ENCODE data around the gene TMCC1. TPM values are rescaled to one million over a fixed set of nuclear protein-coding genes. Genes with fewer than 3 reads are reported as not detected.

The TMCC1 gene
- total RNA-seq, 1 donor from 2014 or later, result 11.5 TPM

DNA sequence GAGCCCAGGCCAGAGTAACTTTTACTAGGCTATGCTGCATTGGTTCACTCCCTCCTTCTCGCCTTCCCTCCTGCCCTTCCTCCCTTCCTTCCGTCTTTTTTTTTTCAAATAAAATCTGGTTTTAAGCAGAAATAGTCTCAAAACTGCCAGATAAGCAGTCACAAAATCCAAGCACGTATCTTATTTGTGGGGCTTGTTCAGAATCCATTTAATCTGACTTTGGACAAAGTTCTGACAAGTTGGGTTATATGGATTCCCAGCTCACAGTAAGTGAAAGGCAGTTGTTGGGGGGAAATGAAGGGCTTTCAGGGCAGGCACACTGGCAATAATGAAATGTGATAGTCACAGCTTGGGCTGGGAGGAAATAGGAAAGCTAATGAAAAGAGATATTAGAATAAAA lies 255.0 kb downstream of the TMCC1 start:
- no peak for DNase-seq (ENCODE audit: low spot score in 2 of 2)
- intact Hi-C loops (cut with DNase I), result no loop called here
- no peak overlapping the region for H3K27ac ChIP-seq

DNA sequence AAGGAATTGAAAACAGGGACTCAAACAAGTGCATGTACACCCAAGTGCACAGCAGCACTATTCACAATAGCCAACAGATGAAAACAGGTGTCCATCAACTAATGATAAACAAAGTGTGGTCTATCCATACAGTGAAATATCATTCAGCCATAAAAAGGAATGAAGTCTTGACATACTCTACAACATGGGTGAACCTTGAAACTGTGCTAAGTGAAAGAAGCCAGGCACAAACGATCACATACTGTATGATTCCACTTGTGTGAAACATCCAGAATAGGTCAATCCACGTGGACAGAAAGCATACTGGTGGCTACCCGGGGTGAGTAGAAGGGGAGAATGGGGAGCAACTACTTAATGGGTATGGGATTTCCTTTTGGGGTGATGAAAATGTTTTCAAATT lies 257.4 kb downstream of the TMCC1 start:
- Histone ChIP-seq H3K4me1 (no peaks in the 10 kb centered on the region), H3K4me3 (no peak overlapping the region), H3K36me3 (no peaks in the 10 kb centered on the region), H3K27ac (no peak overlapping the region), H3K27me3 (no peaks in the 10 kb centered on the region), H3K9me3 (no peaks in the 10 kb centered on the region)
- no peak for DNase-seq (ENCODE audit: low spot score in 2 of 2)
- TF ChIP-seq, protein P1, sequence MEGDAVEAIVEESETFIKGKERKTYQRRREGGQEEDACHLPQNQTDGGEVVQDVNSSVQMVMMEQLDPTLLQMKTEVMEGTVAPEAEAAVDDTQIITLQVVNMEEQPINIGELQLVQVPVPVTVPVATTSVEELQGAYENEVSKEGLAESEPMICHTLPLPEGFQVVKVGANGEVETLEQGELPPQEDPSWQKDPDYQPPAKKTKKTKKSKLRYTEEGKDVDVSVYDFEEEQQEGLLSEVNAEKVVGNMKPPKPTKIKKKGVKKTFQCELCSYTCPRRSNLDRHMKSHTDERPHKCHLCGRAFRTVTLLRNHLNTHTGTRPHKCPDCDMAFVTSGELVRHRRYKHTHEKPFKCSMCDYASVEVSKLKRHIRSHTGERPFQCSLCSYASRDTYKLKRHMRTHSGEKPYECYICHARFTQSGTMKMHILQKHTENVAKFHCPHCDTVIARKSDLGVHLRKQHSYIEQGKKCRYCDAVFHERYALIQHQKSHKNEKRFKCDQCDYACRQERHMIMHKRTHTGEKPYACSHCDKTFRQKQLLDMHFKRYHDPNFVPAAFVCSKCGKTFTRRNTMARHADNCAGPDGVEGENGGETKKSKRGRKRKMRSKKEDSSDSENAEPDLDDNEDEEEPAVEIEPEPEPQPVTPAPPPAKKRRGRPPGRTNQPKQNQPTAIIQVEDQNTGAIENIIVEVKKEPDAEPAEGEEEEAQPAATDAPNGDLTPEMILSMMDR (IDR thresholded peaks at IDR 0.05), result no peak
- intact Hi-C loops (cut with DNase I), result no loop called here

More for the DNA sequence above, 255.0 kb downstream of the TMCC1 start:
- Histone ChIP-seq H3K36me3 (no peaks in the 10 kb centered on the region), H3K9me3 (no peaks in the 10 kb centered on the region), H3K4me3 (no peak overlapping the region), H3K27me3 (no peaks in the 10 kb centered on the region), H3K4me1 (no peaks in the 10 kb centered on the region)
- TF ChIP-seq, protein P1 (IDR thresholded peaks at IDR 0.05), result no peak

DNA sequence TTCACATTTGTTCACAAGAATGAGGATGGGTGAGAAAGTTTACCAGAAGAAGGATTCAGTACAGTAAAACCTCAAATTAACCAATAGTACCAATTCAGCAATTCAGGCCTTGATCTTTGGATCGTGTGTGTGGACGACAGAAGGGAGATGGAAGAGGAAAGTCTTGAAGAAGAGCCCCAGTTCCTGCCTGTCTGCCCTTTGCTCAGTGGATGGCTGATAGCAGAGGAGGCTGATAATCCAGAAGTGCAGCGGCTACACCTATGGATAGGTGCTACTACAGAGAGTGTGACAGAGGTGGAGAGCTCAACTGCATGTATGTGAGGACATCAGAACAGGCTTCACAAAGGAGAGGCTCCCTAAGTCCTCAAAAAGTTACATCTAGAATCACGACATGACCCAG lies 257.9 kb downstream of the TMCC1 start:
- Histone ChIP-seq H3K4me3 (no peak overlapping the region), H3K27me3 (no peaks in the 10 kb centered on the region), H3K4me1 (no peaks in the 10 kb centered on the region), H3K36me3 (no peaks in the 10 kb centered on the region), H3K9me3 (no peaks in the 10 kb centered on the region), H3K27ac (no peak overlapping the region)
- TF ChIP-seq, protein P1 (IDR thresholded peaks at IDR 0.05), result no peak
- no peak for DNase-seq (ENCODE audit: low spot score in 2 of 2)
- intact Hi-C loops (cut with DNase I), result no loop called here

DNA sequence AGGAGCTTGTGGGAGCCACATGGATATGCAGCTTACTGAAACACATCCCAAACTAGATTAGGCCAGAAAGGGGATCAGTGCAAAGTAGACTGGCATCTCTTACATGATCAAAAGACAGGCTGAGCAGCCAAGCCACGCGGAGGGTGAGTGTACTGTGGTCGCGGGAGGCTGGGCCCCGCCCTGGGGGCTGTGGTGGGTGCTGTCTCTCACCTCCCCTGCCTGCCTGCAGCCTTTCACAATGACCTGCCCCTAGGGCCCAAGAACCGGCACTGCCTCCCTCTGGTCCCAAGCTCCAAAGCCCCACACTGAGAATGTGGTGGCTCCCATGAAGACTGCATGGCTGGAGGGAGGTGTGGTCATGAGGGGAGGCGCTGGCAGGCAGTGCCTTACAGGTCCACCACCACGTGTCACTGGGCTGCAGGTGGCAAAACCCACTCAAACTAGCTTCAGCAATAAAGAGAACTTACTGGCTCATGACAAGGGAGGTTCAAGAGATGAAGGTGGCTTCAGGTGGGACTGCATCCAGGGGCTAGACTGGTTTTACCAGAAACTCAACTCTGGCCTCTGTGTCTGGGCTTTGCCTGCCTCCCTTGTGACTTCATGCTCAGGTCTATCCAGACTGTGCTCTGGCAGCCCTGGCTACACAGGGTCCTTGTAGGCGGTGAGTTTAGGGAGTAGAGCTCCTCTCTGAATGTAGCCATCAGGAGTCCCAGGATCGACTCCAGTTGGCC lies 259.6 kb downstream of the TMCC1 start:
- Histone ChIP-seq H3K27me3 (no peaks in the 10 kb centered on the region), H3K9me3 (no peaks in the 10 kb centered on the region), H3K4me1 (no peaks in the 10 kb centered on the region), H3K4me3 (no peak overlapping the region), H3K27ac (no peak overlapping the region), H3K36me3 (no peaks in the 10 kb centered on the region)
- TF ChIP-seq, protein P1 (IDR thresholded peaks at IDR 0.05), result no peak
- DNase-seq (ENCODE audit: low spot score in 2 of 2), result no peak
- intact Hi-C loops (cut with DNase I), result no loop called here

DNA sequence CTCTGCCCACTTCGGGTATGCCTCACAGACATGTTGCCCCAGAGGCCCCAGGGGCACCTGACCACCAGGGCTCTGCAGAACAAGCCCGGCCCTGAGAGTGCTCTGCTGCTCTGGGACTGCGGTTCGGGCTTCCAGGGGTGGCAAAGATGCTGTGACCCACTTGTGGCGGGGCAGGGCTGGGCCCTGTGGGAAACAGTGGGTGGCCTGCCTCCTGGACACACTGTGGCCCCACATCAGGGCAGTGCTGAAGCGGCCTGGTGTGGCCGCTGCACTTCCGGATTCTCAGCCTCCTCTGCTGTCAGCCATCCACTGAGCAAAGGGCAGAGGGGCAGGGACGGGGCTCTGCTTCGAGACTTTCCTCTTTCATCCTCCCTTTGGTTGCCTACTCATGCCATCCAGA lies 260.5 kb downstream of the TMCC1 start:
- H3K4me1 ChIP-seq, result no peaks in the 10 kb centered on the region
- DNase-seq (ENCODE audit: low spot score in 2 of 2), result no peak
- H3K9me3 ChIP-seq, result no peaks in the 10 kb centered on the region
- H3K27ac ChIP-seq, result no peak overlapping the region
- intact Hi-C loops (cut with DNase I), result no loop called here
- no peaks in the 10 kb centered on the region for H3K27me3 ChIP-seq
- TF ChIP-seq, protein P1 (IDR thresholded peaks at IDR 0.05), result no peak
- no peaks in the 10 kb centered on the region for H3K36me3 ChIP-seq
- no peak overlapping the region for H3K4me3 ChIP-seq
